Heart right ventricle (tissue), 16 donors: ENCODE data around the gene NHS. TPM values are rescaled to one million over a fixed set of nuclear protein-coding genes. Genes with fewer than 3 reads are reported as not detected.

ENCODE experiments used
- ATAC-seq, 8 donors: fragments of 200-7000 bp; cut with Tn5 transposase; one replicate each; pipeline ENCODE4 v1.9.1; 2020; ENCODE audit warnings: mild to moderate bottlenecking in 8 of 8, moderate library complexity in 8 of 8, moderate number of reproducible peaks in 1 of 8
- DNase-seq, 2 donors: peaks; one replicate each; pipeline ENCODE4 v3.0.0-alpha.2; 2020
- H3K27ac ChIP-seq, 10 donors: fragments of 200-600 bp; sonication (generic) in 2 of 10; one replicate each; pipeline versions ENCODE4 v1.5.0 to v1.8.0; 2020 to 2022; ENCODE audit warnings: mild to moderate bottlenecking in 3 of 10
- H3K27me3 ChIP-seq, 7 donors: fragments of 200-600 bp; one replicate each; pipeline ENCODE4 v1.8.0; 2021 to 2022; ENCODE audit warnings: mild to moderate bottlenecking in 2 of 7
- H3K36me3 ChIP-seq, 9 donors: fragments of 200-600 bp; sonication (generic) in 1 of 9; one replicate each; pipeline versions ENCODE4 v1.5.0 to v1.8.0; 2020 to 2022; ENCODE audit warnings: mild to moderate bottlenecking in 2 of 9
- H3K4me1 ChIP-seq, 9 donors: fragments of 200-600 bp; sonication (generic) in 1 of 9; one replicate each; pipeline versions ENCODE4 v1.5.0 to v1.8.0; 2020 to 2022; ENCODE audit warnings: mild to moderate bottlenecking in 4 of 9
- H3K4me3 ChIP-seq, 10 donors: fragments of 200-600 bp; sonication (generic) in 2 of 10; one replicate each; pipeline versions ENCODE4 v1.5.0 to v1.8.0; 2020 to 2022; ENCODE audit warnings: mild to moderate bottlenecking in 7 of 10, moderate library complexity in 2 of 10
- H3K9me3 ChIP-seq, 11 donors: fragments of 200-600 bp in 10 of 11; sonication (generic) in 2 of 11; one replicate each; pipeline versions ENCODE4 v1.5.0 to v1.8.0; 2013 to 2022; ENCODE audit warnings: mild to moderate bottlenecking in 2 of 11, control low read depth in 1 of 11, moderate library complexity in 1 of 11
- WGBS, 2 donors: extraction: QIAGEN DNeasy Blood & Tissue Kit; methylation state at CpG; one replicate each; pipeline ENCODE4 v1.1.7; 2013; ENCODE audit warnings: inconsistent platforms in 1 of 2; 5-methylcytosine and 5-hydroxymethylcytosine counted together
- intact Hi-C, 10 donors: fragments of 100-400 bp; cut with DNase I; formaldehyde crosslinking; loops; one replicate each; pipeline versions ENCODE4 v1.11.1 to v1.14.2; 2022
- polyA plus RNA-seq, 2 donors: library from polyadenylated mRNA; stranded (reverse); fragments of 200-250 nt; gene quantifications; one replicate each; pipeline ENCODE4 v1.2.3, GENCODE V29; 2013
- total RNA-seq, 10 donors: library from RNA; stranded (reverse); fragmentation: NEBNext Ultra II Directional in 3 of 10; extraction: Animal tissue kit (Norgen Biotek cat#: 25700) in 3 of 10; gene quantifications; one replicate each; pipeline versions ENCODE4 v1.2.1 to v1.2.4, GENCODE V29; 2021 to 2023
- TF ChIP-seq, protein P1 (sequence below), 9 donors: fragments of 200-600 bp; sonication (generic) in 2 of 9; IDR thresholded peaks; one replicate each; pipeline versions ENCODE4 v1.5.0 to v1.8.0; 2021 to 2022; ENCODE audit warnings: antibody characterized with exemption in 9 of 9, mild to moderate bottlenecking in 5 of 9, moderate library complexity in 1 of 9
- donor health status: Arrhythmogenic right ventricular cardiomyopathy.
- donor health status: ischemic (EF 13 %, LVEDD 7.1; RV severe dilation, severe dysfunction).
- donor health status: healthy with polysubstance abuse.
- donor health status: DM: no; HTN: yes; CAD: no.
- donor health status: DM: no; HTN: no; CAD: no.
- donor health status: ischemic (EF 25% LVEDD 6.9; RV normal size, moderate dysfunction).
- donor health status: ischemic (EF 25% LVEDD 5.7; RV mildly dilated, moderate dysfunction).
- donor health status: healthy.
- donor health status: DM: yes; HTN: yes; CAD: no.
- donor health status: Ischemic cardiomyopathy.
- donor health status: ischemic (EF 35%, LVEDD 5.7; RV mildly dilated, moderate dysfunction).
- donor health status: nonischemic (EF 11% LVEDD 7.7; RV severe dilation, severe dysfunction).
- donor health status: DM: yes; HTN: yes; CAD: no.
- donor health status: PGD.
- donor health status: ischemic (EF 29% LVEDD 5.4; RV normal size, mild dysfunction).
- donor health status: nonischemic (EF 23%, LVEDD 6.1; RV moderate dilation, normal function).

The NHS gene
- total and polyA plus RNA-seq, 12 donors = 0.20 to 2.7 (median 1.2) TPM

DNA sequence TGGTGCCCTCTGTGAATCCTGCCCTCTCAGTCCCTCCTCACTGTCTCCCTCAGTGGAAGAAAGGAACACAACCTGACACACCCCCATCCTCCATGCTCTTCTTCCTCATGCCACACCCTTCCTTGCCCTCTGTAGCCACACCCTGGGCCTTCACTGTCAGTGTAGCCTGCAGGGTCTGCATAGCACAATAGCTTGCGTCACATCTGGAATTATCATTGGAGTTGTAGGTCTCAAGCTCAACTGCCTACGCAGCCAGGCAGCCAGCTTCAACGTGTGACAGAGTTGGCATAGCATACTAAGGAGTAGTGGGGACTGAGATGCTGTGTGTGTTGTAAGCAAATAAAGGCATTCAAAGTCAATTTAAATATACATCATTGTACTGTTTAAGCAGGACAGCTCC, 248.8 kb downstream of the NHS start:
- Histone ChIP-seq H3K36me3 (no peaks in the 10 kb centered on the region), H3K4me1 (peaks cover 0 to 4% (median 0%) of the 10 kb centered on the region in 9 donors), H3K9me3 (peaks cover 0 to 5% (median 0%) of the 10 kb centered on the region in 11 donors), H3K4me3 (no peak overlapping the region), H3K27ac (no peak overlapping the region), H3K27me3 (peaks cover 0 to 22% (median 0%) of the 10 kb centered on the region in 7 donors)
- WGBS, 2 donors = 63 to 70% methylated on average over 3 of the region's 3 CpGs
- intact Hi-C loops = no loop called here
- ATAC-seq (no peak), DNase-seq (no peak)
- TF ChIP-seq, protein P1, sequence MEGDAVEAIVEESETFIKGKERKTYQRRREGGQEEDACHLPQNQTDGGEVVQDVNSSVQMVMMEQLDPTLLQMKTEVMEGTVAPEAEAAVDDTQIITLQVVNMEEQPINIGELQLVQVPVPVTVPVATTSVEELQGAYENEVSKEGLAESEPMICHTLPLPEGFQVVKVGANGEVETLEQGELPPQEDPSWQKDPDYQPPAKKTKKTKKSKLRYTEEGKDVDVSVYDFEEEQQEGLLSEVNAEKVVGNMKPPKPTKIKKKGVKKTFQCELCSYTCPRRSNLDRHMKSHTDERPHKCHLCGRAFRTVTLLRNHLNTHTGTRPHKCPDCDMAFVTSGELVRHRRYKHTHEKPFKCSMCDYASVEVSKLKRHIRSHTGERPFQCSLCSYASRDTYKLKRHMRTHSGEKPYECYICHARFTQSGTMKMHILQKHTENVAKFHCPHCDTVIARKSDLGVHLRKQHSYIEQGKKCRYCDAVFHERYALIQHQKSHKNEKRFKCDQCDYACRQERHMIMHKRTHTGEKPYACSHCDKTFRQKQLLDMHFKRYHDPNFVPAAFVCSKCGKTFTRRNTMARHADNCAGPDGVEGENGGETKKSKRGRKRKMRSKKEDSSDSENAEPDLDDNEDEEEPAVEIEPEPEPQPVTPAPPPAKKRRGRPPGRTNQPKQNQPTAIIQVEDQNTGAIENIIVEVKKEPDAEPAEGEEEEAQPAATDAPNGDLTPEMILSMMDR (IDR thresholded peaks at IDR 0.05) = no peak

- intact Hi-C loops = no loop called here
- ATAC-seq = no peak
- no peaks in the 10 kb centered on the region for H3K9me3 ChIP-seq
- H3K27ac ChIP-seq = no peak overlapping the region
- DNase-seq = no peak
- peaks cover 0 to 8% (median 0%) of the 10 kb centered on the region in 9 donors for H3K4me1 ChIP-seq
- H3K27me3 ChIP-seq = peaks cover 0 to 35% (median 0%) of the 10 kb centered on the region in 7 donors
- H3K4me3 ChIP-seq = no peak overlapping the region
- 80 to 91% methylated on average over 1 of the region's 1 CpG for WGBS, 2 donors
- TF ChIP-seq, protein P1 (IDR thresholded peaks at IDR 0.05) = no peak
- no peaks in the 10 kb centered on the region for H3K36me3 ChIP-seq
These were observed 252.0 kb downstream of the NHS start for GRCh38 chrX:17627026-17627425.

GRCh38 chrX:17628976-17629375, 254.0 kb downstream of the NHS start:
- H3K4me3 ChIP-seq = no peak overlapping the region
- H3K27ac ChIP-seq = no peak overlapping the region
- H3K36me3 ChIP-seq = no peaks in the 10 kb centered on the region
- TF ChIP-seq, protein P1 (IDR thresholded peaks at IDR 0.05) = no peak
- H3K4me1 ChIP-seq = peaks cover 0 to 9% (median 0%) of the 10 kb centered on the region in 9 donors
- no peaks in the 10 kb centered on the region for H3K9me3 ChIP-seq
- intact Hi-C loops = no loop called here
- no peak for ATAC-seq
- H3K27me3 ChIP-seq = peaks cover 0 to 36% (median 0%) of the 10 kb centered on the region in 7 donors
- DNase-seq = no peak

- 88 to 100% methylated on average over 1 of the region's 1 CpG for WGBS, 2 donors
- intact Hi-C loops = no loop called here
- peaks cover 0 to 9% (median 0%) of the 10 kb centered on the region in 9 donors for H3K4me1 ChIP-seq
These were observed 254.5 kb downstream of the NHS start for GRCh38 chrX:17629519-17629918.

More at GRCh38 chrX:17629519-17629918, 254.5 kb downstream of the NHS start:
- H3K27ac ChIP-seq = no peak overlapping the region
- ATAC-seq (no peak), DNase-seq (no peak)
- no peak overlapping the region for H3K4me3 ChIP-seq
- H3K9me3 ChIP-seq = no peaks in the 10 kb centered on the region
- peaks cover 0 to 36% (median 0%) of the 10 kb centered on the region in 7 donors for H3K27me3 ChIP-seq
- TF ChIP-seq, protein P1 (IDR thresholded peaks at IDR 0.05) = no peak
- H3K36me3 ChIP-seq = no peaks in the 10 kb centered on the region
